ENCODE results near the gene ARHGAP25.

Gene ARHGAP25

DNA sequence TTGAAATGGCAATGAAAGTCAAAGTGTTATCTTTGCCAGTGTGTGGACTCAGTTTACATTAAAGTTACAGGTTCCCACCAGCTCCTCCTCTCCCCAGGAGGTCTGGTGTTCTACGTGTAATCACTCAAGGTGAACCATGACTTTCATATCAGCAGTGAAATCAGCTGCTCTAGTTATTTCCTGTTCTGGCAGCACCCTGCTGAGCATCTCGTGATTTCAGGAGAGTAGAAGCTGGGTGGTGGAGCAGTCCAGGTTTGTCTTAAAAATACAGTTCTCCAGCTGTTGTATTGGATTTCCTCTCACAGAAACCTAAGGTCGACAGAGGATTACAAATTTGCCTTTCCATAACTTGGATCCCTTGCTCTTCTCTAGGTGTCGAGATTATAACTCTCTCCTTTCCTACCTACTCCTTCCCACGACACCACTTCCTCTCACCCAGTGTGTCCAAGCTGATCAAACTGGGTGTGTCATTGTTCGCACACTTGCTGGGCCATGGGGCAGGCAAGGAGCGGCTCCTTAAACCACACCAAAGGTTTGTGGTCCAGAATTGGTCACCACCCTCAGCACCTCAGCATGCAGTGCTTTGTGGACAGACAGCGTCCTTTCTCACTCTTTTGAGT is 13.0 kb upstream of the ARHGAP25 start:
- DNase-seq, result no peak

- DNase-seq, result no peak
Observed at GRCh38 chr2:68722712-68723111, 11.9 kb upstream of the ARHGAP25 start.

DNA sequence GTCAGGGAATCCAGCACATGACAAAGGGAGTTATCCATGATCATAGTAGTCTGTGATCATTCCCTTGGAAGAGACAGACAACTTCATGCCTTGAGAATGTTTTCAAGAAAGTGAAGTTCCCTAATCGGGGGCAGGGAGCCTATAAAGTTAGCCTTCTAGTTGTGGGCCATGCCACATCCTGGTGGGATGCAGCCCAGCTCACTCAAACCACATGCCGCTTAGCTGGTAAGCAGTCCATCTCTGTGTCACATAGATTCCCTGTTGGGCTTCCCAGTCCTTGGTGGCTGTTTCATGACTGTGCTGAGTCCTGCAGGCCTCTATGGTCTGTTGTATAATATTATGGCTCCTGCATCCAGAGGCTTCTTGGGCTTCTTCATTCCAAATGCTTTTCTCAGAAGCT is 11.4 kb upstream of the ARHGAP25 start:
- DNase-seq, result no peak

DNA sequence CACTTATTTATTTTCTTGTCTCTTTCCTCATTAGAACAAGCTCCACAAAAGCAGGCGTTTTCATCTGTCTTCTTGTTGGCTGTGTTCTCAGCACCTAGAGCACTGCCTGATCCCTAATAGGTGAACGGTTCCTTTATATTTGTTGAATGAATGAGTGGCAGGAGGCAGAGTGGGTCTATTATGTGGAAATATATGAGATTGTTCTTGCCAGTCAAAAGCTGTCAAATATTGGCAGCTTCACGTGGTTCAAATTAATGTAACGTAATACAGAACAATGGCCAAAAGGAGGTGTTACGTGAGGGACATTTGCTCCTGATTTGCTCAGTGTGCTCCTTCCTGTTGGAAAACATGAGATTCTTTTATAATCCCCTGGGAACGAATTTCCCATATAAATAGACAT is 8.5 kb upstream of the ARHGAP25 start:
- no peak for DNase-seq

GRCh38 chr2:68726608-68727367 is 7.8 kb upstream of the ARHGAP25 start:
- DNase-seq, result no peak

DNA sequence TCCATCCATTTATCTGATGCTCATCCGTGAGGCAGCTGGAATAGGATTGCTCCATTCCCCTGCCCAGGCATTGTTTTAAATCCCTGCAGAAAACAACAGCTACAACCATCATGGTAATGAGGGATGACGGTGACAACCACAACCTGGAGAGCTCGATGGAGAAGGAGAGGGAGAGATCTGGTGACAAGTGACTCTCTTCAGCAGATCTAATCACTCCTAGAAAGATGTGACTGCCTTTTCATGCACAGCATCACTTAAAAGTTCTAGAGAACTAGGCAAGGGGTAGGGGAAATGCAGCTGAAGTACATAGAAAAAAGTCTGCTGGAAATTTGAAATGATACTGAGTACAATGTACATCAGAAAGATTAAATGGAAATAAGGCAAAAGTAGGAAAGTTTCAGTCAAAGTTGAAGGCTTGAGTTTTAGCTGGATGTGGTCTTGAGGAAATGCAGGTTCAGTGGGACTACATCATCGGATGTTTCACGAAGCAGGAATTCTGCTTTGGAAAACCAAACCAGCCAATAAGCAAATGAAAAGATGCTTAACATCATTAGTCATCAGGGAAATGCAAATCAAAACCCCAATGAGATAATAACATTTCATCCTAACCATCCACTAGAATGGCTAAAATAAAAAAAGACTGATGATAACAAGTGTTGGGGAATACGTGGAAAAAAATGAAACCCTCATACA is 6.8 kb upstream of the ARHGAP25 start:
- DNase-seq, result no peak

DNA sequence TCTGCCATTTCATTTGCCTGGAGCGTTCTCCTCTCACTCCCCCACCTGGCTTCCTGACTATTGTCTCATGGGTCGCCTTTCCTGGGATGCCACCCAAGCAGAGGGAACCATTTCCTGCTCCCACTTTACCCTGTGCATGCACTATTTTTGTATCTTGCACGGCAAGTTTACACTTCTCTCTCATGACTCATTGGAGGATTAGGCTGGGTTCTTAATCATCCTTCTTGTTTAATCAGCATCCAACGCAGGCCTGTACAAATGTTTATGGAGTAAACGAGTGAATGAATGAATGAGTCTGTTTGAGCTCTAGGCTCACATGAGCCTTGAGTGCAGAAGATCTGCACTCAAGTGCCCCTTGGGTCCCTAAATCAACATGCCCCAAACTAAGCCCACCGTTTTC is 3.8 kb upstream of the ARHGAP25 start:
- no peak for DNase-seq

DNA sequence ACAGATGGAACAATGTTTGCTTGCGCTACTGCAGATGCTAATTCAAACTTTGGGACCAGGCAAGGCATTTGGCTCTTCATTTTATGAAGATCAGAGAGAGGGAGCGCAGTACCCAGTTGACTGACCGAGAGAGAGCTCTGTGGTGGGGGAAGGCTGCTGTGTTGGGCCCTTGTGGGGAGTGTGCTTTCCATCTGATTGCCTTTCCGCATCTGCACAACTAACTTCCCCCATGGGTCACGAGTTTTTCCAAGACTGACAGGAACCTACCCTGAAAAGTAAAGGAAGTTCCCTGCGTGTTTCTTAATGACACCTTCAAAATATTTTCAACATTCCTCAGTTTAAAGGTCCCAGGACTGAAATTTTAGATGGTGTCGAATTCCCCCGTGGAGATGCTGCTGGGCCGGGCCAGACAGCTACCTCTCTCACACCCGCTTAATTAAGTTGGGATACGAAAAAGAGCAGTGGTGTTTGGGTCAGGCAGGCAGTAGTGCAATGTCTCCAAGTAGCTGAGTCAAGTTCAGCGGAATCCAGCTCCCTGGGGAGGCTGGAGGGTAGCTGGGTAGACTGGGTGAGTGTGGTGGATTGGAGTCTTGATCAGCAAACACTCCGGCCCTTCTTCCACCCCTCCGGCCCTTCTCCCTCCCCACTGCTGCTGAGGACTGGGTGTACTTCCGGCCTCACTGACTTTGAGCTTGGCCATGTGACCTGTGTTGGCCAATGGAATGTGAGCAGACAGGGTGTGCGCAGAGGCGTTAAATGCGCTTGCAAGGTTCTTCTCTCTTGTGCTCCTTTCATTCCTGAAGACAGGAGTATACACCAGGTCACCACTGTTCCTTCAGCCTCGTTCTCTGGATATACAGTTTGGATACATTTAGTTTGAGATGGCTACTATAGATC is 2.3 kb upstream of the ARHGAP25 start:
- DNase-seq, result no peak

DNA sequence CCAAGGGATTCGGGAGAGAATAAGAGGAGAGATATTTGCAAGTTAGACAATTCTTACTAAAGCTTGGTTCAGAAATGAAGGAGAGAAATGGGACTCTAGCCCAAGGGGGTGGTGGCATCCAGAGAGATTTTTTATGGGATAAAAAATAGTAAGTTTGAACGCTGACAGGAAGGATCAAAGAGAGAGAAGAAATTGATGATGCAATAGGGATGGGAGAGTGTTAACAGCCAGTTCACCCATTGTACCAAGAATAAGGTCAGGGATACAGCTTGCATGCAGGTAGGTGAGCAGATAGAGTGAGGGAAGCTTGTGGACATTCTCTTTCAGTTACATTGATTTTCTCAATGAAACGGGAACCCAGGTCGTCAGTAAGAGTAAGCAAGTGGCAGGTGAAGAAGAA is 1.2 kb upstream of the ARHGAP25 start:
- DNase-seq, result no peak

- no peak for DNase-seq
Observed at GRCh38 chr2:68734176-68734575, 435 bp upstream of the ARHGAP25 start.

- DNase-seq, result no peak
Observed at GRCh38 chr2:68736086-68736485, 1.5 kb downstream of the ARHGAP25 start.

GRCh38 chr2:68737711-68738110 is 3.1 kb downstream of the ARHGAP25 start:
- no peak for DNase-seq

- DNase-seq, result no peak
Observed at GRCh38 chr2:68738906-68739594, 4.4 kb downstream of the ARHGAP25 start.

GRCh38 chr2:68739595-68740399 is 5.2 kb downstream of the ARHGAP25 start:
- no peak for DNase-seq

DNA sequence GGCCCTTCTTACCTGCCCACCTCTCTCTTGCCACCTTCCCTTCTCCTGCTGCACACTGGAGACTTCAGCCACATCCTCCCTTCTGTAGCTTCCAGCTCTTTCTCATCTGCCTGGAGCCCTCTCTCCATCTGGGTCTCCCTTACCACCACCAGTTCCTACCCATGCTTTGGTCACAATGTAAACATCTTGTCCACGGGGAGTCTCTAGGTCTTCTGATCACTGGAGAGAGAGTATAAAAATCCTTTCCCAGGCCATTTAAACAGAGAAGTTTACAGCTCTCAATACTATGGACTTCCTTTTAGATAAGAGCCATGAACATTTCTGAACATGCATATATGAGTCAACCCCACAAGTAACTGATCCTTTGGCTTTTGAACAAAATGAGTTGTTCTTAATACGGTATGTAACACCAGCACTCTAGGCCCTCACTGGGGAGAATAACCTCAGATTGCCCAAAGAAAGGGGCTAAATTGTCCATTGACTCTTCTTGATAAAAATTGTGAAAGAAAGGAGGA is 5.8 kb downstream of the ARHGAP25 start:
- DNase-seq, result no peak

- no peak for DNase-seq
Observed at GRCh38 chr2:68741238-68741637, 6.6 kb downstream of the ARHGAP25 start.

DNA sequence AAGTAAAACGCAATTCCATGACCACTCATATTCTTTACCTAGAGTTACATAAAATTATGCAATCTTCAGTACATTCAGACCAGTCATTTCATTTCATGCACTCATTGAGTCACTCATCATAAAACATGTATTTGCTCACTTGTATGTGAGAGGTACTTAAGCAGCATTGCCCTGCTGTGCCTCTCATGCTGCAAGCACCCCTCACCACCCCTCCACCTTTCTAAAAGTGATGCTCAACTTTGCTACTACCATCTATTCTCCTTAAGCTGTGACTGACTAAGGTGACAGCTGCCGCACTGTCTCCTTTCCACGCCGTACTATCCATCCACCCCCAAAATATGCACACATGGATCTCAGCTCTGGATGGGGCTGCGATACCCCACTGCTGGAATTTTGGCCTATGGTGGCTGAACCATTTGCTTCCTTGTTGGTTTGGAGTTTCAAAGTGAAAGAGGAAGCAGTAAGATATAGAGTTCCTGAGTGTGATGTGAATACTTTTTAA is 7.2 kb downstream of the ARHGAP25 start:
- DNase-seq, result no peak

GRCh38 chr2:68742626-68743415 is 8.2 kb downstream of the ARHGAP25 start:
- DNase-seq, result no peak

DNA sequence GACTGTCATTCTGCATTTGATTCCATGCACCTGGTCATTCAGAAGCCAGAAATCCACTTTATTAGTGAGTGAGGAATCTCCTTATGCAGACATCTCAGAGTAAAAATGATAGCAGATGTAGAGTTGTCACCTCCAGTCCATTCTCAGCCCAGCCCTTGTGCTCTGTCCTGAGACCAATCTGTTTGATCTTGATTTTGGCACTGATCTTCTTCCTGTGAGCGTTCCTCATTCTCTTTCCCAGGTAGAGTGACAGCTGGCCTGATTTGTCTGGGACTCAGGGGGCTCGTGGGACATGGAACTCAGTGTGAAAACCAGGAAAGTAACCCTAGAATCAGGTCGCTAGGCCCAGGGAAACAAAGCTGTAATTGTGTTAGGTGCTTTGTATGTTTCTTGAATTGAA is 8.9 kb downstream of the ARHGAP25 start:
- DNase-seq, result no peak

GRCh38 chr2:68744366-68744912 is 9.8 kb downstream of the ARHGAP25 start:
- no peak for DNase-seq

Measured in NCI-H2081 treated with DMSO at 0.1 percent for 48 hours (cell line).